ENCODE measurements around the gene EGFL8. TPM values are rescaled to one million over a fixed set of nuclear protein-coding genes. Genes with fewer than 3 reads are reported as not detected.
A peak's percentile ranks its signal among the peaks of the same experiment; 100 is the strongest.

EGFL8 gene
- total and polyA plus RNA-seq, 8 donors: 2.2 to 46.8 (median 6.0) TPM

- WGBS, 2 donors: 88 to 93% methylated on average over 6 of the region's 6 CpGs
- FAIRE-seq (no peak), DNase-seq (peak in 1 of 6 donors; percentile 27), ATAC-seq (no peak)
- no peak for TF ChIP-seq CTCF (IDR thresholded peaks at IDR 0.05)
- intact Hi-C loops (cut with DNase I): no loop called here
- Histone ChIP-seq H3K36me3 (no peaks in the 10 kb centered on the region), H3K4me3 (no peak overlapping the region), H3K4me1 (peaks cover 5 to 13% (median 9%) of the 10 kb centered on the region in 3 donors), H3K27me3 (no peaks in the 10 kb centered on the region), H3K27ac (no peak overlapping the region), H3K9me3 (no peaks in the 10 kb centered on the region)
These were observed 6.8 kb downstream of the EGFL8 start for GRCh38 chr6:32171234-32171633.

GRCh38 chr6:32173051-32173727 lies 8.8 kb downstream of the EGFL8 start:
- H3K4me3 ChIP-seq: no peak overlapping the region
- no peak for ATAC-seq
- intact Hi-C loops (cut with DNase I): no loop called here
- no peaks in the 10 kb centered on the region for H3K27me3 ChIP-seq
- H3K27ac ChIP-seq: no peak overlapping the region
- no peak for DNase-seq
- TF ChIP-seq CTCF (IDR thresholded peaks at IDR 0.05): no peak
- H3K9me3 ChIP-seq: no peaks in the 10 kb centered on the region
- FAIRE-seq: no peak
- no peaks in the 10 kb centered on the region for H3K36me3 ChIP-seq
- WGBS, 2 donors: 77% methylated on average over 4 of the region's 4 CpGs
- peaks cover 16 to 20% (median 19%) of the 10 kb centered on the region in 3 donors for H3K4me1 ChIP-seq

GRCh38 chr6:32174416-32174815 lies 10.0 kb downstream of the EGFL8 start:
- FAIRE-seq: no peak
- TF ChIP-seq CTCF (IDR thresholded peaks at IDR 0.05): no peak
- intact Hi-C loops (cut with DNase I): no loop called here
- no peaks in the 10 kb centered on the region for H3K27me3 ChIP-seq
- H3K4me3 ChIP-seq: no peak overlapping the region
- no peak for DNase-seq
- H3K36me3 ChIP-seq: no peaks in the 10 kb centered on the region
- WGBS, 2 donors: 78 to 85% methylated on average over 1 of the region's 1 CpG
- H3K9me3 ChIP-seq: no peaks in the 10 kb centered on the region
- no peak for ATAC-seq
- peaks cover 16 to 25% (median 23%) of the 10 kb centered on the region in 3 donors for H3K4me1 ChIP-seq
- H3K27ac ChIP-seq: no peak overlapping the region

GRCh38 chr6:32175322-32175710 lies 10.9 kb downstream of the EGFL8 start:
- TF ChIP-seq CTCF (IDR thresholded peaks at IDR 0.05): no peak
- no peaks in the 10 kb centered on the region for H3K27me3 ChIP-seq
- ATAC-seq: no peak
- H3K27ac ChIP-seq: peak overlapping the region in 1 of 4 donors; percentile 20
- no peaks in the 10 kb centered on the region for H3K36me3 ChIP-seq
- H3K4me3 ChIP-seq: peak overlapping the region in 3 of 4 donors; percentile 73 to 88 (median 75)
- H3K4me1 ChIP-seq: peaks cover 20 to 31% (median 24%) of the 10 kb centered on the region in 3 donors
- intact Hi-C loops (cut with DNase I): no loop called here
- no peaks in the 10 kb centered on the region for H3K9me3 ChIP-seq
- 7 to 17% methylated on average over 2 of the region's 2 CpGs for WGBS, 2 donors
- no peak for FAIRE-seq
- no peak for DNase-seq
